GM21786 (cell line): Measurements from ENCODE around the gene PFKL.
"Not testable (repeated sequence)": the region's sequence is repeated elsewhere in the genome, so short reads cannot be mapped to it uniquely, and the experiment has no call there.

ENCODE experiments used
- ATAC-seq: cut with Tn5 transposase; IDR thresholded peaks from one replicate; pipeline ENCODE4 v1.9.1; 2021; ENCODE audit not compliant: unreplicated experiment

The PFKL gene

DNA sequence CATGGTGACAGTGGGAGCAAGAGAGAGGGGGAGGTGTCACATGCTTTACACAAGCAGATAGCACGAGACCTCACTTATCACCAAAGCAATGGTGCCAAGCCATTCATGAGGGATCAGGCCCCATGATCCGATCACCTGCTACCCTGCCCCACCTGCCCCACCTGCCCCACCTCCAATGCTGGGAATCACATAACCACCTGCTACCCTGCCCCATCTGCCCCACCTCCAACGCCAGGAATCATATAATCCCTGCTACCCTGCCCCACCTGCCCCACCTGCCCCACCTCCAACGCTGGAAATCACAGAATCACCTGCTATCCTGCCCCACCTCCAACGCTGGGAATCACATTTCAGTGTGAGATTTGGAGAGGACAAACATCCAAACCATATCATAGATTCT is 24.8 kb upstream of the PFKL start:
- ATAC-seq = no peak

DNA sequence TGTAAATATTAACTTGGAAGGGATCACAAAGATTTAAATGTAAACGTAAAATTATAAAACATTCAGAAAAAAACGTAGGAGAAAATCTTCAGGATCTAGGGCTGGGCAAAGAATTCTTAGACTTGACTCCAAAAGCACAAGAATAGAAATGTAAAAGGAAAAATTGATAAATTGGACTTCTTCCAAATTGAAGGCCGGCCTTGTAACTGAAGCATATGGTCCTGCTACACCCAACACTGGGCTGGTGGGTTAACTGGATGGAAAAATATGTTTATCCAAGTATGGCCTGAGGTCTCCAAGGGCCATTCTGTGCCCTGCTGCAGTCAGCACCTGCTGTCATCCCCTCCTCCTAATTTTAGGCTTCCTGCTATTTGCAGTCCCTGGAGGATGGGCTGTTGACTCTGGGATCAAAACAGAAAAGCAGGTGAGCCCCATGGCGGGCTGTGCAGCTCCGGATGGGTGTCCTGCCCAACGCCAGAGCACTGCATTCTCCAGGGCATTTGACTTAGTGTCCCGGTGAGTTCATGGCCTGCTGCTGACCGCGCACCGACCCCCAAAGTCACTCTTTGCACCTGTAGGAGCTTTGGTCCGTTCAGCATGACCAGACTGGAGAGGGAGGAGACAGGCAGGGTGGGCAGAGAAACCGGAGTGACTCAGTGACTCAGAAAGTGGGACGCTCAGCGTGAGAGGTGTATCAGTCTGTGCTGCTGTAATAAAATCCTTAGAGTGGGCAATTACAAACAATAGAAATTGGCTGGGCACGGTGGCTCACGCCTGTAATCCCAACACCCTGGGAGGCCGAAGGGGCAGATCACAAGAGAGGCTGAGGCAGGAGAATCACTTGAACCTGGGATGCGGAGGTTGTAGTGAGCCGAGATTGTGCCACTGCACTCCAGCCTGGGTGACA is 20.2 kb upstream of the PFKL start:
- no peak for ATAC-seq

- no peak for ATAC-seq
These were observed 18.1 kb upstream of the PFKL start for GRCh38 chr21:44281801-44282200.

DNA sequence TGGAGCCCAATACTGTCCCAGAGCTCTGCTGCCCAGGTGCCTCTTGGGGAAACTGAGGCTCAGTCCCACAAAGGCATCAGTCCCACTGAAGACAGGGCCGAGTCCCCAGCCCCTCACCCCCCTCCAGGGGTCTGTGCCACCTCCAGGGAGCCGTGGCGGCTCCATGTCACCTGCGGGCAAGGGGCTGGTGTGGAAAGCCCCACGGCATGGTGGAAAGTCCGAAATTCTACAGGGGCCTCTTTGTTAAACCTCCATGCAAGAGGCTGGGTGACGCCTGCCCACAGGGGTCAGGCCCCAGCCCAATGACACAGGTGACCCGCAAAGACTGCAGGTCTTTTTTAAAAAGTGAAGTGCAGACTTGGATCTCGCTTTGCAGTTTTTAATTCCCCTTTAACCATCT is 17.5 kb upstream of the PFKL start:
- ATAC-seq = no peak

DNA sequence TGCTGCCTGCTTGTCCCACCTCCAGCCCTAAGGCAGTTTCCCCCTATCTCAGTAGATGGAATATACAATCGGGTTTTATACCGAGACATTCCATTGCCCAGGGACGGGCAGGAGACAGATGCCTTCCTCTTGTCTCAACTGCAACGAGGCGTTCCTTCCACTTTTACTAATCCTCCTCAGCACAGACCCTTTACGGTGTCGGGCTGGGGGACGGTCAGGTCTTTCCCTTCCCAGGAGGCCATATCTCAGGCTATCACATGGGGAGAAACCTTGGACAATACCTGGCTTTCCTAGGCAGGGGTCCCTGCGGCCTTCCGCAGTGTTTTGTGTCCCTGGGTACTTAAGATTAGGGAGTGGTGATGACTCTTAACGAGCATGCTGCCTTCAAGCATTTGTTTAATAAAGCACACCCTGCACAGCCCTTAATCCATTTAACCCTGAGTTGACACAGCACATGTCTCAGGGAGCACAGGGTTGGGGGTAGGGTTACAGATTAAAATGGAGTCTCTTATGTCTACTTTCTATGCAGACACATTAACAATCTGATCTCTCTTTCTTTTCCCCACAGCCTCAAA is 16.6 kb upstream of the PFKL start:
- ATAC-seq = not testable (repeated sequence)

DNA sequence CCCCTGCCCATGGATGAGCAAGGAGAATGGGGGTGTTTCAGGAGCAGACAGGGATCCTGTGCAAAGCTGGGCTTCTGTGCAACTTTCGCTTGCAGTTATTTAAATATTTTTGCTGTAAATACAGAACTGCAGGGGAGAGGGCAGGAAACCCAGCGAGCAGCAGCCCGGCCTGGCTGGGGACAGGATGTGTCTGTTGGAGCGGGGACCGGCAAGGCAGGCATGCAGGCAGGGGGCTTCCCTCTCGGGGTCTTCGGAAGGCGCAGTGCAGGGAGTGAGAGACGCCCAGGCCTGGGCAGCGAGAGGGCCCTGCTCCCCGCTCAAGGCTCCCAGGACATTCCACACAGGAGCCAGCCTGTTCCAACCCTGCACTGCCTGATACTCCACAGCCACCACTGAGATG is 15.9 kb upstream of the PFKL start:
- no peak for ATAC-seq

DNA sequence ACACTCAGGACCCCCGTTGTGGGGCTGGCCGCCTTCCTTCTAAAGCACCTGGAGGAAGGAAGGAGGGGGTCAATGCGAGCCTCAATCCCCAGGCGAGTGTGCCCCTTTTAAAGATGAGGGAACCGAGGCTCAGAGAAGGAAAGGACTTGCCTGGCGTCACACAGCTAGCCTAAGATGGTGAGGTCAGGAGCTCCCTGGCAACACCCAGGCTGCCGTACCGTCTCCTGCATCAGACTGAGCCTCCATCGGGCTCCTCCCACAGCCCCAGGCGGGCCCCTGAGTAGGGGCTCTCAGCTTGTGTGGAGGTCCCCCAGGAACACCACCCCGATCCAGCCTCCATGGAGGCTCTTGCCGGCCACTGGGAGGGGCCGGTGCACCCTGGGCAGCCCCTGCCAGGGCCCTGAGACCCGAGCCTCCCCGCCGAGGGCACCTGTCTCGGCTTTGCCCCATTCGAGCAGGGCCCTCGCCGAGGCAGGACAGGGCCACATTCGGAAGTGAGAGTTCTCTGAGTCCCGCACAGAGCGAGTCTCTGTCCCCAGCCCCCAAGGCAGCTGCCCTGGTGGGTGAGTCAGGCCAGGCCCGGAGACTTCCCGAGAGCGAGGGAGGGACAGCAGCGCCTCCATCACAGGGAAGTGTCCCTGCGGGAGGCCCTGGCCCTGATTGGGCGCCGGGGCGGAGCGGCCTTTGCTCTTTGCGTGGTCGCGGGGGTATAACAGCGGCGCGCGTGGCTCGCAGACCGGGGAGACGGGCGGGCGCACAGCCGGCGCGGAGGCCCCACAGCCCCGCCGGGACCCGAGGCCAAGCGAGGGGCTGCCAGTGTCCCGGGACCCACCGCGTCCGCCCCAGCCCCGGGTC is 14.5 kb upstream of the PFKL start, which contains the start of gene AIRE:
AIRE (plus strand) TSS at position 739 of the 855 bp plus-strand sequence. CDS start 131 bp downstream, outside the sequence.
- ATAC-seq = no peak

DNA sequence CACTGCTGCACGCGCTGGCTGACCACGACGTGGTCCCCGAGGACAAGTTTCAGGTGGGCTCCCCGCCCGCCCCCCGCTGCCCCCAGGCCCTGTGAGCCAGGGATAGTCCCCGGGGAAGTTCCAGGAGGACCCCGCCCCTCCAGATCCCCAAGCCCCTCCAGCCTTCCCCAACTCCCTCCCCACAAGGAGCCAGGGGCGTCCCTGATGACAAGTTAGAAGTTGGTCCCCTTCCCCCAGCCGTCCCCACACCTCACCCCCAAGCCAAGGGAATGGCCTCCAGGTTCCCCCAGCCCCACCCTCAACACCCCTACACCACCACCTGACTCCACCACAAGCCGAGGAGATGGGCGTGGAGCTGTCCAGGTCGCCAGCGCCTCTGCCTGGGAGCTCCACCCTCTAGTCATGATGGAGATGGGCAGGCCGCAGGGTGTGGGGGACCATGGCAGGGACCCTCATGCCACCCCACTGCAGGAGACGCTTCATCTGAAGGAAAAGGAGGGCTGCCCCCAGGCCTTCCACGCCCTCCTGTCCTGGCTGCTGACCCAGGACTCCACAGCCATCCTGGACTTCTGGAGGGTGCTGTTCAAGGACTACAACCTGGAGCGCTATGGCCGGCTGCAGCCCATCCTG is 13.7 kb upstream of the PFKL start:
- ATAC-seq = no peak

- no peak for ATAC-seq
These were observed 12.9 kb upstream of the PFKL start for GRCh38 chr21:44286716-44287632.

DNA sequence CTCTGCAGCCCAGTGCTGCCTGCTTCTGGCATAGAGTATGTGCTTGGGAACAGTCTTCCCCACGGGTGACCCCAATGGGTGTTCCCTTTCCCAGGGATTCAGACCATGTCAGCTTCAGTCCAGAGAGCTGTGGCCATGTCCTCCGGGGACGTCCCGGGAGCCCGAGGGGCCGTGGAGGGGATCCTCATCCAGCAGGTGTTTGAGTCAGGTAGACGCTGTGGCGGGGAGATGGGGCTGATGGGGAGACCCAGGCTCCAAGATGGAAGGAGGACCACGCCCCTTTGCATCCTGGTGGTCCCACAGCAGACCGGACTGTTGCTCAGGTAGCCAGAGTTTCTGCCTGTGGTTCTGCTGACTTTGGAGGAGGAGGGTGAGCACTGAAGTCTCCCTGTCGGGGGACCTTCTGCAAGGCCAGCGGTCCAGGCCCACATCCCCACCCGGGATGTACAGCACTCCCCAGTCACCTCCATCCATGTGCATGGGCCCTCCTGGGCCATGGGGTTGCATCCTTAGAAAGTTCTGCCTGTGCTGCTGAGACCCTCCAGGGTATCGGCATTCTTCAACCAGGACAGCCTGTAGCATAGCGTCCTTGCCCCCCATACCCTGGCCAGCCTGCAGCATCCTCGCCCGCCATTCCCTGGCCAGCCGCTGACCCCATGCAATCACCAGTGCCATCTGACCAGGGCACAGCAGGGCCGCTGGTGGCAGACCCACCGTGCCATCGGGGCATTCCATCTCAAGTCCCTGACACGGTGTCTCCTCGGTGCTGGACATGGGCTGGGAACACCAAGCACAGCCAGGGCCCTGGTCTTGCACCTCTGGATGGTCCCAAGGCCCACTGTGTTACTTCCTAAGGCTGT is 11.4 kb upstream of the PFKL start:
- no peak for ATAC-seq

DNA sequence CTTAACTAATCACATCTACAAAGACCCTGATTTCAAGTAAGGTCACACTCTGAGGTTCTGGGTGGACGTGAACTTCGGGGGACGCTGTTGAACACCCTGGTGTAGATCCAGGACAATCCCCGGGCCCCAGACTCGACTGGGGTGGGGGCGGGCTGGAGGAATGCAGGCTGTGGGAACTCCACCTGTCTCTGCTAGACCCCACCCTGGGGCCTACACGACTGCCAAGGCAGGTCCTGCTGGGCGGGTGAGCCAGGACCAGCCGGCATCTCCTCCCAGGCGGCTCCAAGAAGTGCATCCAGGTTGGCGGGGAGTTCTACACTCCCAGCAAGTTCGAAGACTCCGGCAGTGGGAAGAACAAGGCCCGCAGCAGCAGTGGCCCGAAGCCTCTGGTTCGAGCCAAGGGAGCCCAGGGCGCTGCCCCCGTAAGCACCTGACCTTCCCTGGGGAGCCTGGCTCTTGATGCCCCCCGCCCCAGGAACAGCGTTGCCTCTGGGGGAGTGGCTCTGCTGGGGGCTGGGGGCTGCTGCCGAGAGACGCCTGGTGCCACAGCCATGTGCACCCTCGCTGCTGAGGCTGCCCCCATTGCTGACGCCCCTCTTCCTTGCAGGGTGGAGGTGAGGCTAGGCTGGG is 10.4 kb upstream of the PFKL start:
- no peak for ATAC-seq

DNA sequence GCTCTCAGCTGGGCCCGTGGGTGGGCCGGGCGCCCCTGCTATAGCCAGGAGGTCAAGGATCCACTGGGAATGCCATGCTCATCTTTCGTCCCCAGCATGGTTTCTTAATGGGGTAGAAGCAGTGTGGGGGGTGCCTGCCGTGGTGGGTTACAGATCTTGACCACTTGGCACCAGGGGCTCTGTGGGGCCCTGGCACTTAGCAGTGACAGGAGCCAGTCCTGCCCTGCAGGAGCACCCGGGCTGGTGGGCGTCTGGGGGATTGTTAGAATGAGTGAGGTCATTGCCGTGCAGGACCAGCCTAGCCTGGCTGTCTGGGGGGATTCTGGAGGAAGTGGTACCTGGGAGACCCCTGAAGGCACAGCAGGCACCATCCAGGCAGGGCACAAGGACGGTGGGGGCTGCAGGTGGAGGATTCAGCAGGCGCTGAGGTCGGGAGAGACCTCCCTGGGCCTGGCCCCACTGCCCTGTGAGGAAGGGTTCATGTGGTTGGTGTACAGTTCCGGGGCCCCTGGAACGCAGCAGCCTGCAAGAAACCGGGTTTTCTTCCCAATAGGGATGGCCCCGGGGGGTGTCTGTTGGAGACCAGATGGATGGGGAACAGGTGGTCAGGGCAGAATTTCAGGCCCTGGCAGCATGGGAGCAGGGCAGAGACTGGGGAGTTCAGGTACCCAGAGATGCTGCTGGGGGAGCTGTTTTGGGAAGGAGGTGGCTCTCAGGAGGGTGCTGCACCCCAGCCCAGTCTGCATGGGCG is 9.4 kb upstream of the PFKL start:
- no peak for ATAC-seq

GRCh38 chr21:44291078-44291935 is 8.5 kb upstream of the PFKL start:
- no peak for ATAC-seq

GRCh38 chr21:44291936-44292811 is 7.7 kb upstream of the PFKL start:
- no peak for ATAC-seq

DNA sequence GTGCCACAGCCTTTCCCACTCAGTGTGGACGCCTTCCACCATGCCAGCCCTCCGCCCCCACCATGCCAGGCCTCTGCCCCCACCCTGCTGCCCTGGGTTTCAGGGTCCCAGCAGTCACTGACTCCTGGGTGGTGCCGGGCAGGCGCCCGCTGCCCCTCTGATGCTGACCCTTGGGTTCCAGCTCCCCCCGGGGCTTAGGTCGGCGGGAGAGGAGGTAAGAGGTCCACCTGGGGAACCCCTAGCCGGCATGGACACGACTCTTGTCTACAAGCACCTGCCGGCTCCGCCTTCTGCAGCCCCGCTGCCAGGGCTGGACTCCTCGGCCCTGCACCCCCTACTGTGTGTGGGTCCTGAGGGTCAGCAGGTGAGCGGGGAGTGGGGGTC is 7.0 kb upstream of the PFKL start:
- ATAC-seq = no peak
